SK-N-MC (cell line): ENCODE results near the gene FRAT1.

Experiments
- DNase-seq: peaks from one replicate; pipeline ENCODE4 v3.0.0-alpha.2; 2011; ENCODE audit warnings: low read depth, low spot score
- H3K27ac ChIP-seq: fragments of 200-600 bp; sonication (generic); 2 replicates; pipeline ENCODE4 v1.5.1; 2016; ENCODE audit warnings: mixed run types
- H3K36me3 ChIP-seq: fragments of 200-600 bp; sonication (generic); 2 replicates; pipeline ENCODE4 v1.6.1; 2017; ENCODE audit warnings: antibody characterized with exemption, low read length, mixed read lengths; ENCODE audit not compliant: insufficient read depth
- H3K4me3 ChIP-seq: fragments of 200-600 bp; sonication (generic); 2 replicates; pipeline ENCODE4 v1.5.1; 2016
- H3K9ac ChIP-seq: fragments of 200-600 bp; sonication (generic); 2 replicates; pipeline ENCODE4 v1.8.0; 2017; ENCODE audit warnings: mixed run types, mixed read lengths; ENCODE audit not compliant: insufficient read length
- H3K9me3 ChIP-seq: fragments of 200-600 bp; sonication (generic); 2 replicates; pipeline ENCODE4 v1.6.1; 2017; ENCODE audit warnings: low read depth, mild to moderate bottlenecking, antibody characterized with exemption, low read length, moderate library complexity, mixed read lengths
- EZH2 ChIP-seq: fragments of 200-600 bp; sonication (generic); IDR thresholded peaks from one replicate; pipeline ENCODE4 v1.6.1; 2017; ENCODE audit warnings: antibody characterized with exemption
- FOXP2 ChIP-seq: optimal IDR thresholded peaks from 2 replicates; pipeline ENCODE3; 2011; ENCODE audit warnings: mild to moderate bottlenecking, moderate library complexity; ENCODE audit not compliant: insufficient read depth; ENCODE audit errors: extremely low read length, control extremely low read depth
- POLR2AphosphoS5 ChIP-seq: IDR thresholded peaks from 2 replicates; pipeline ENCODE4 v1.6.1; 2012; ENCODE audit warnings: mild to moderate bottlenecking, low read depth, low read length, borderline replicate concordance

The FRAT1 gene

GRCh38 chr10:97358349-97358748 lies 39.3 kb downstream of the FRAT1 start:
- no peak for TF ChIP-seq EZH2
- no peak for TF ChIP-seq FOXP2
- no peak for TF ChIP-seq POLR2AphosphoS5
- no peak overlapping the region for H3K27ac ChIP-seq
- DNase-seq = no peak
- no peaks in the 10 kb centered on the region; the same call in 1 of the 2 replicates for H3K36me3 ChIP-seq
- H3K4me3 ChIP-seq = no peak overlapping the region
- H3K9me3 ChIP-seq = no peaks in the 10 kb centered on the region
- no peak overlapping the region for H3K9ac ChIP-seq

GRCh38 chr10:97358781-97359180 lies 39.7 kb downstream of the FRAT1 start:
- no peaks in the 10 kb centered on the region; the same call in 1 of the 2 replicates for H3K36me3 ChIP-seq
- H3K27ac ChIP-seq = no peak overlapping the region
- TF ChIP-seq FOXP2 (no peak), POLR2AphosphoS5 (no peak), EZH2 (no peak)
- no peak overlapping the region for H3K9ac ChIP-seq
- H3K9me3 ChIP-seq = no peaks in the 10 kb centered on the region
- no peak overlapping the region for H3K4me3 ChIP-seq
- no peak for DNase-seq

GRCh38 chr10:97360705-97361536 lies 41.9 kb downstream of the FRAT1 start:
- Histone ChIP-seq H3K27ac (no peak overlapping the region), H3K9ac (no peak overlapping the region), H3K4me3 (no peak overlapping the region), H3K36me3 (no peaks in the 10 kb centered on the region; the same call in 1 of the 2 replicates), H3K9me3 (no peaks in the 10 kb centered on the region)
- DNase-seq = no peak
- TF ChIP-seq FOXP2 (no peak), POLR2AphosphoS5 (no peak), EZH2 (no peak)

GRCh38 chr10:97361537-97361901 lies 42.4 kb downstream of the FRAT1 start:
- TF ChIP-seq EZH2 (no peak), FOXP2 (no peak), POLR2AphosphoS5 (no peak)
- Histone ChIP-seq H3K9me3 (no peaks in the 10 kb centered on the region), H3K27ac (no peak overlapping the region), H3K36me3 (no peaks in the 10 kb centered on the region; the same call in 1 of the 2 replicates), H3K9ac (no peak overlapping the region), H3K4me3 (no peak overlapping the region)
- no peak for DNase-seq

- no peak overlapping the region for H3K27ac ChIP-seq
- no peaks in the 10 kb centered on the region for H3K9me3 ChIP-seq
- no peak for DNase-seq
- H3K9ac ChIP-seq = no peak overlapping the region
- H3K4me3 ChIP-seq = no peak overlapping the region
- no peaks in the 10 kb centered on the region for H3K36me3 ChIP-seq
- no peak for TF ChIP-seq EZH2
- TF ChIP-seq POLR2AphosphoS5 = no peak
- no peak for TF ChIP-seq FOXP2
Observed at GRCh38 chr10:97362310-97363033, 43.4 kb downstream of the FRAT1 start.

- H3K27ac ChIP-seq = no peak overlapping the region
- no peak overlapping the region for H3K4me3 ChIP-seq
- H3K36me3 ChIP-seq = no peaks in the 10 kb centered on the region
- no peak for DNase-seq
- no peaks in the 10 kb centered on the region for H3K9me3 ChIP-seq
- no peak overlapping the region for H3K9ac ChIP-seq
- TF ChIP-seq FOXP2 = no peak
- no peak for TF ChIP-seq POLR2AphosphoS5
- TF ChIP-seq EZH2 = no peak
Observed at GRCh38 chr10:97363071-97363470, 44.0 kb downstream of the FRAT1 start.

GRCh38 chr10:97365761-97366351 lies 46.8 kb downstream of the FRAT1 start:
- TF ChIP-seq POLR2AphosphoS5 = no peak
- TF ChIP-seq FOXP2 = no peak
- TF ChIP-seq EZH2 = no peak
- H3K9ac ChIP-seq = no peak overlapping the region
- no peak for DNase-seq
- no peaks in the 10 kb centered on the region for H3K9me3 ChIP-seq
- no peak overlapping the region for H3K4me3 ChIP-seq
- H3K27ac ChIP-seq = no peak overlapping the region
- peaks cover 4% of the 10 kb centered on the region; the same call in 1 of the 2 replicates for H3K36me3 ChIP-seq

- TF ChIP-seq EZH2 (no peak), POLR2AphosphoS5 (no peak), FOXP2 (no peak)
- no peak overlapping the region for H3K27ac ChIP-seq
- H3K9ac ChIP-seq = no peak overlapping the region
- DNase-seq = no peak
- H3K4me3 ChIP-seq = no peak overlapping the region
- H3K36me3 ChIP-seq = peaks cover 4% of the 10 kb centered on the region; the same call in 1 of the 2 replicates
- H3K9me3 ChIP-seq = no peaks in the 10 kb centered on the region
Observed at GRCh38 chr10:97366572-97366971, 47.5 kb downstream of the FRAT1 start.
